GM12874 (cell line): ENCODE data around the gene SREK1.

ENCODE experiments used
- CTCF ChIP-seq: IDR thresholded peaks from 2 replicates; pipeline ENCODE4 v1.5.1; 2011; ENCODE audit warnings: low read depth, mild to moderate bottlenecking, control low read depth, low read length, moderate library complexity; ENCODE audit not compliant: insufficient read depth

Gene SREK1

DNA sequence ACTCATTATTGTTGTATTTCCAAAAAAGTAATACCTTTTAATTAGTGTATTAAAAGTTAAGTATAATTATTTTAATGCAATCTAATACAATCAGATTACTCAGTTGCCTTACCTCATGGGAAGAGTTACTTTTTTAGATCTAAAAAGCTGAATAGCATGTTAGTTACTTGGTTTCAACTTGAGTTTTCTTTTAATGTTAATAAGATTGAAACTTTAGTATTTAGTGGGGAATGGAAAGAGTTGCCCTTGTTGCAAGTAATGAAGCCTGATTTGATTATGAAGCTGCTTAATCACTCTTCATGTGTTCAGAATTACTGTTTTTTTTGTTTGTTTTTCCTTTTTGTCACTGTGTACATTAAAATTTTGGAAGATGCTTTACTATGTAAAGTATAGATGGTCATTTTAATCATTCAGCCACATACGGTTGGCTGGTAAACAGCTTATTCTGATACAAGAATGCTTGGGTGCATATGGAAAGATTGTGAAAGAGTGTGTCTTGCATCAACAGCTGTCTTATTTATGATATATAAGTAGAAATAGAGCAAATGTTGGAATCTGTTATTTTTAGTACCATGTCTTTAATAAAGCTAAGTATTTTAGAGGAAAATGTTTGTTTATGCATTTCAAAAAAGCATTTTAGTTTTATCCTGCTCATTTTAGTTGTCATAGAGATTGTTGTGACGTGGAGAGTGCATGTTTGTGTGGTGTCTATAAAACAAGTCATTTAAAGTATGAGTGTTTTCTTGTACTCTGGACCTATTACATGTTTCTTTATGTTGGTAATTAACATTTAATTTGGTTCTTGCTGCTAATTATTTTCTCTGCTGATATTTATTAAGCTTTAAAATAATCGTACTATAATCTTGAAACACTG is 36.4 kb downstream of the SREK1 start:
- TF ChIP-seq CTCF, result no peak

GRCh38 chr5:66186108-66186507 is 42.0 kb downstream of the SREK1 start:
- TF ChIP-seq CTCF, result no peak

- TF ChIP-seq CTCF, result no peak
These were observed 49.3 kb downstream of the SREK1 start for GRCh38 chr5:66193419-66193818.

DNA sequence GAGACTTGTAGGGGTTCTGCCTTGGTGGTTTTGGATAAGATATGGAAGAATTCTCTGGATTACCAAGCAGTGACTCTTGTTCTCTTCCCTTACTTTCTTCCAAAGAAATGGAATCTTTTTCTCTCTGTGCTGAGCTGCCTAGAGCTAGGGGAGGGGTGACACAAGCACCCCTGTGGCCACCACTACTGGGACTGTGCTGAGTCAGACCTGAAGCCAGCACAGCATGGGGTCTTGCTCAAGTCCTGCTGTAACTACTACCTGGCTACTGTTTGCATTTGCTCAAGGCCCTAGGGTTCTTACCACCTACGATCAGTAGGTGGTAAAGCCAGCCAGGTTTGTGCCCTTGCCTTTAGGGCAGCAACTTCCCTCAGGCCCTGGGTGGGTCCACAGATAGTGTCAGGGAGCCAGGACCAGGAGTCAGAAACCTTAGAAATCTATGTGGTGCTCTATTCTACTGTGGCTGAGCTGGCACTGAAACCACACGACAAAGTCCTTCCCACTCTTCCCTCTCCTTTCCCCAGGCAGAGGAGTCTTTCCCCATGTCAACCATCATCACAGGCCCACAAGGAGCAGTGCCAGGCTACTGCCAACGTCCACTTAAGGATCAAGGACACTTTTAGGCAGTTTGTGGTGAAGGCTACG is 53.8 kb downstream of the SREK1 start:
- no peak for TF ChIP-seq CTCF

- no peak for TF ChIP-seq CTCF
These were observed 54.7 kb downstream of the SREK1 start for GRCh38 chr5:66198837-66199236.

- no peak for TF ChIP-seq CTCF
These were observed 59.4 kb downstream of the SREK1 start for GRCh38 chr5:66203531-66203930.

DNA sequence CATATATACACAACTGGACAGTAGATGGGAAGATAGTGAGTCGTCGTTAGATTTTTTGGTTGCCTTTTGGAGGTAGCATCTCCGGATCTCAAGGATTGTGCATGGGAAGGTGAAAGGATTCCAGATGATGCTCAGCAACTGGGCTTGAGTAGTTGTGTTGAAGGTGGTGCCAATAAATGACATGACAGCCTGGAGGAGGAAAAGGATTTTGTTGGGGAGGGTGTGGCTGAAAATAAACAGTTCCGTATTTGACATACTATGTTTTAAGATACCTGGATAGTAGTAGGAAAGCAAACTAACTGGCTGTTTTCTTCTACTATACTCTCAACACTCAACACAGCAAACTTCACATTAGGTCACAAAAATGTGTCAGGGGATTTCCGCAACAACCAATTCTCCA is 62.4 kb downstream of the SREK1 start:
- TF ChIP-seq CTCF, result no peak
